Left hindlimb (tissue), 1 donor: ENCODE results near the gene DTX3L.

ENCODE experiments used
- DNase-seq: peaks from one replicate; pipeline ENCODE4 v3.0.0-alpha.2; 2018

DTX3L gene

DNA sequence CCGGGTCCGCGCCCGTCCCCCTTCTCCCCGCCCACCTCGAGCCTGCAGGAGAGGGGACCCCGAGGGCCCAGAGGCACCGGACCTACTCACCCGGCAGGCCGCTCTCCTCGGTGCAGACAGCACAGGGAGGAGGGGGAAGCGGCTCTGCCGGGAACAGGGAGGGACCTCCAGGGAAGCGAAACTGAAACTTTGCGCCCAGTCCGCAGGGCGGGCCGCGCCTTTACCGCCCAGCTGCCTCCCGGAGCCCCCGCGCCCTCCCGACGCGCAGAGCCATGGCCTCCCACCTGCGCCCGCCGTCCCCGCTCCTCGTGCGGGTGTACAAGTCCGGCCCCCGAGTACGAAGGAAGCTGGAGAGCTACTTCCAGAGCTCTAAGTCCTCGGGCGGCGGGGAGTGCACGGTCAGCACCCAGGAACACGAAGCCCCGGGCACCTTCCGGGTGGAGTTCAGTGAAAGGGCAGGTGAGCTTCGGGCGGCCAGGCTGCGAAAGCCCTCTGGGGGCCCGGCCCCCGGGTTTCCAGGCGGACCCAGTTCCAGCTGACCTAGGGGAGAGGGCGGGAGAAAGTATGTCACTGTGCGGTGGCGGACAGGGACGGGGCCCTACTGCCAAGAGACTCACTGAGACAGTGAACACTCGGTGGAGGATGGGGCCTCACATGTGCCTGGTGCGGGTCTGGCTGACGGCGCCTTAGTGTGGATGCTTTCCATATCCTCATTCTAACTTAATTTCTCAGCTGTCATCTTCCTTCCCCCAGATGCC lies at the start of gene DTX3L, which contains the start of gene PARP9:
DTX3L (plus strand) TSS at position 184 of the 758 bp plus-strand sequence; CDS start at position 273, 89 bp downstream.
PARP9 (minus strand) TSS at position 146 of the 758 bp plus-strand sequence. CDS start 4,680 bp downstream, outside the sequence.
- DNase-seq, result peak; percentile 84

GRCh38 chr3:122515020-122515468 lies 49.1 kb upstream of the DTX3L start:
- DNase-seq, result no peak

DNA sequence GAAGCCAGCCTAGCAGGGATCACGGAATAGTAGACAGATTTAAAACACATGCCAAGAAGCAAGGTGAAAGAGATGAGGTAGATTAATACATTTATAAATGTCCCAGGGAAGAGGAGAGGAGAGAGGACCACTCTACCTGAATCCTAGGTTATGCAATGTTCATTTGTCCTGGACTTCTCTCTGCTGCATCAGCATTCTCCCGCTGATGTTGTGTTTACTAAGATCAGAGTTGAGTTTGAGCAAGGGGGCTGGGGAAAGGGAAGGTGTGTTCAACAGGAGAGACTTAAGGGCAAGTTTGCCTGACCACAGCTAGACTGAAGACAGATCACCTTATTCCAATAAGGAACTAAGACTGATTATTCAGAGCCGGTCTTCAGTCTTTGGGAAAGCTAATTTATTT lies 48.3 kb upstream of the DTX3L start:
- DNase-seq, result no peak

DNA sequence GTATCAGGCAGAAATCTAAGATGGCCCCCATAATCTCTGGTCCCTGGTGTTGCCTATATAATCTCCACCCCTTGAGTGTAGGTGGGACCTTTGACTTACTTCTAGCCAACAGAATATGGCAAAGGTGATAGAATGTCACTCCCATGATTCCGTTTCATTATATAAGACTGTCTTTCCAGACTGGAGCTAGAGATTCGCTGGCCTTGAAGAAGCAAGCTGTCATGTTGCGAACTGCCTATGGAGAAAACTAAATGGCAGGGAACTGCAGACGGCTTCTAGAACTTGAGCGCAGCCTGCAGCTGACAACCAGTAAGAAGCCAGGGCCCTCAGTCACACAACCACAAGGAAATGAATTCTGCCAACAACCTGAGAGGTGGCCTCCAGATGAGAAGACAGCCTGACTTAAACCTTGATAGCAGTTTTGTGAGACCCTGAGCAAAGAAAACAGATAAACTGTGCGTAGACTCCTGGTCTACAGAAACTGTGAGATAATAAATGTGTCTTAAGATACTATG lies 47.2 kb upstream of the DTX3L start:
- no peak for DNase-seq

GRCh38 chr3:122519693-122520092 lies 44.4 kb upstream of the DTX3L start:
- DNase-seq, result no peak

DNA sequence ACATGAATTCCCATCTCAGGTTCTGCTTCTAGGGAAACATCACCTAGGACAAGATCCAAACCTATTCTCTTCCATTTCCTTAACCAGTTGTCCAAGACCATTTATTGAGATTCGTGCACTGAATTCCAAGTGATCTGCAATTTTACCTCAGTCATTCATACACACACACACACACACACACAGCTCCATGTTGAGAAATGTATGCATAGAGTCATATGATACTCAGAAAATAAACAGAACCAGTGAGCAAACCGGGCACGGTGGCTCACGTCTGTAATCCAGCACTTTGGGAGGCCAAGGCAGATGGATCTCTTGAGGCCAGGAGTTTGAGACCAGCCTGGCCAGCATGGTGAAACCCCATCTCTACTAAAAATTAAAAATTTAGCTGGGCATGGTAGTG lies 43.3 kb upstream of the DTX3L start:
- DNase-seq, result no peak

DNA sequence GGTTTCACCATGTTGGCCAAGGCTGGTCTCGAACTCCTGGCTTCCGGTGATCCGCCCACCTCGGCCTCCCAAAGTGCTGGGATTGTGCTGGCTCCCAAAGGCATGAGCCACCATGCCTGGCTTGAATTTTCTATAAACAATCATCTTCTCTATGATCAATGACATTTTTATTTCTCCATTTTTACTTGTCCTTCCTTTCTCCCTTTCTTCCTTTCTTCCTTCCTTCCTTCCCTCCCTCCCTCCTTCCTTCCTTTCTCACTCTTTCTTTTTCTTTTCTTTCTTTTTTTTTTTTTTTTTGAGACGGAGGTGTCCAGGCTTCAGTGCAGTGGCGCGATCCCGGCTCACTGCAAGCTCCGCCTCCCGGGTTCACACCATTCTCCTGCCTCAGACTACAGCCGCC lies 40.8 kb upstream of the DTX3L start:
- no peak for DNase-seq

- DNase-seq, result no peak
Measured at GRCh38 chr3:122530164-122530563, 34.0 kb upstream of the DTX3L start.

GRCh38 chr3:122533480-122533879 lies 30.7 kb upstream of the DTX3L start:
- DNase-seq, result no peak

GRCh38 chr3:122533931-122534334 lies 30.2 kb upstream of the DTX3L start:
- no peak for DNase-seq

GRCh38 chr3:122535964-122536631 lies 28.0 kb upstream of the DTX3L start:
- DNase-seq, result no peak

GRCh38 chr3:122536632-122537001 lies 27.5 kb upstream of the DTX3L start:
- no peak for DNase-seq

- DNase-seq, result no peak
Measured at GRCh38 chr3:122538956-122539490, 25.1 kb upstream of the DTX3L start.

GRCh38 chr3:122546151-122546550 lies 18.0 kb upstream of the DTX3L start:
- no peak for DNase-seq

DNA sequence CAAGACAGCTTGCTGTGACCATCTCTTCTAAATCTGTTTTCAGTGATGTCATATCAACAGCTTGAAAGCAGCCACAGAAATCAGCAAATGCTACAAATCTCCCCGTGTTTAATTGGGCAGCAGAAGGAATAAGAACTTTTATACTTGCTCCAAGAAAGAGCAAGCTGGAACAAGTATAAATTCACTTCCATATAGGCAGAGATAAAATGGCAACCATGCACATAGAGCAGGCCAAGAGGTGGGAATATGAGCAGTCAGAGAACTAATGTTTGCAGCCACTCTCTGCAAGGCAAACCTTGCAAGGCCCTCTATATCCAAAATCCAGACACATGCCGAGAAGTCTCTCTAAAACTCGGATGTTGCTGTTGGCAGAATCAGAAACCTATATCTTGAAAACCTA lies 16.1 kb upstream of the DTX3L start:
- no peak for DNase-seq

GRCh38 chr3:122548619-122549018 lies 15.5 kb upstream of the DTX3L start:
- DNase-seq, result no peak

GRCh38 chr3:122553171-122553570 lies 11.0 kb upstream of the DTX3L start:
- no peak for DNase-seq

GRCh38 chr3:122555275-122556071 lies 8.7 kb upstream of the DTX3L start:
- no peak for DNase-seq

DNA sequence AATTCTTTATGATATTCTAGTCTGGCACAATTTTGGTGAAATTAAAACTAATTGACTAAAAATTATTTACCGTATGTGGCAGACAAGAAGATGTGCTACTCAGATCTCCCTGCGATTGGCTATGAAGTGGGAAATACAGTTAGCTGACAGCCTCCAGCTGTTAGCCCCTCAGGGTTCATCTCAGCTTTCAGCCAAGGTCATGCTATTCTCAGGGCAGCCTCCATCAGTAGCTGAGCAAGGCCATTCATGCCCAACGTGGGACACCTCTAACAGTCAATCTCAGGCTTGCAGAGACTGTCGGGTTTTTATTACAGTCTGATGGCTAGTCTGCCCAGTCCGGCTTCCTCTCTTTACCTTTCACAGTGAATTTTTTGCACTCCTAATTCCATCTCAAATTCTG lies 6.8 kb upstream of the DTX3L start:
- no peak for DNase-seq

DNA sequence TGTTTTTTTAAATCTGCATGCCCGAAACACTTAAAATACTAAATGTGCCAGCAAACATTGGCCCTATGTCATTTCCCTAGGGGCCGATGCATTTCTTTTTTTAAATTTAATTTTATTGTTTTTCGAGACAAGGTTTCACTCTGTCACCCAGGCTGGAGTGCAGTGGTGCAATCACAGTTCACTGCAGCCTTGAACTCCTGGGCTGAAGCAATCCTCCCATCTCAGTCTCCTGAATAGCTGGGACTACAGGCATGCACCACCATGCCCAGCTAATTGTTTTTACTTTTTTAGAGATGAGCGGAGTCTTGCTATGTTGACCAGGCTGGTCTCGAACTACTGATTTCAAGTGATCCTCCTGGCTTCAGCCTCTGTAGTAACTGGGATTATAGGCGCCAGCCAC lies 5.5 kb upstream of the DTX3L start:
- DNase-seq, result no peak

- DNase-seq, result no peak
Measured at GRCh38 chr3:122559906-122560305, 4.2 kb upstream of the DTX3L start.

- no peak for DNase-seq
Measured at GRCh38 chr3:122560680-122561079, 3.5 kb upstream of the DTX3L start.
